HepG2 (cell line): Measurements from ENCODE around the gene SLC27A1. TPM values are rescaled to one million over a fixed set of nuclear protein-coding genes. Genes with fewer than 3 reads are reported as not detected.
A peak's percentile ranks its signal among the peaks of the same experiment; 100 is the strongest.

Experiments used
- FOXJ3 ChIP-seq: sonication (generic); formaldehyde crosslinking; IDR thresholded peaks from 2 replicates; pipeline ENCODE4 v1.4.0; 2020; ENCODE audit warnings: missing genetic modification reagents, mild to moderate bottlenecking, borderline replicate concordance
- MBD4 ChIP-seq: IDR thresholded peaks from 2 replicates; pipeline ENCODE4 v1.6.1; 2012; ENCODE audit warnings: low read length, inconsistent platforms, borderline replicate concordance
- NFKB2 ChIP-seq: sonication (generic); formaldehyde crosslinking; IDR thresholded peaks from 2 replicates; pipeline ENCODE4 v1.4.0; 2020; ENCODE audit warnings: missing genetic modification reagents, borderline replicate concordance
- RBAK ChIP-seq: sonication (generic); formaldehyde crosslinking; IDR thresholded peaks from 2 replicates; pipeline ENCODE4 v1.5.1; 2020; ENCODE audit warnings: mild to moderate bottlenecking, missing genetic modification reagents
- SALL1 ChIP-seq: sonication (generic); formaldehyde crosslinking; IDR thresholded peaks from 2 replicates; pipeline ENCODE4 v1.8.0; 2022; ENCODE audit warnings: mild to moderate bottlenecking, missing genetic modification reagents
- SNAI1 ChIP-seq: sonication (generic); formaldehyde crosslinking; IDR thresholded peaks from 2 replicates; pipeline ENCODE4 v1.5.0; 2020; ENCODE audit warnings: mild to moderate bottlenecking, missing genetic modification reagents, borderline replicate concordance
- SNRNP70 ChIP-seq: fragments of 200-400 bp; formaldehyde crosslinking; IDR thresholded peaks from 2 replicates; pipeline ENCODE4 v1.6.1; 2017; ENCODE audit warnings: mild to moderate bottlenecking, low read depth, low read length, moderate library complexity
- ZFP82 ChIP-seq: sonication (generic); formaldehyde crosslinking; IDR thresholded peaks from 2 replicates; pipeline ENCODE4 v1.5.1; 2020; ENCODE audit warnings: mild to moderate bottlenecking, missing genetic modification reagents, borderline replicate concordance
- ZNF292 ChIP-seq: sonication (generic); formaldehyde crosslinking; IDR thresholded peaks from 2 replicates; pipeline ENCODE4 v1.8.1; 2022; ENCODE audit warnings: mild to moderate bottlenecking, low read depth, missing genetic modification reagents, borderline replicate concordance
- ZNF383 ChIP-seq: sonication (generic); formaldehyde crosslinking; IDR thresholded peaks from 2 replicates; pipeline ENCODE4 v1.4.0; 2020; ENCODE audit warnings: missing genetic modification reagents, mild to moderate bottlenecking, borderline replicate concordance
- ZNF589 ChIP-seq: sonication (generic); formaldehyde crosslinking; conservative IDR thresholded peaks from 2 replicates; pipeline ENCODE4 v1.8.0; 2022; ENCODE audit warnings: mild to moderate bottlenecking, moderate library complexity, missing genetic modification reagents
- ZNF790 ChIP-seq: sonication (generic); formaldehyde crosslinking; IDR thresholded peaks from 2 replicates; pipeline ENCODE4 v1.8.0; 2022; ENCODE audit warnings: missing genetic modification reagents, mild to moderate bottlenecking, borderline replicate concordance
- polyA plus RNA-seq, 8 experiments: library from polyadenylated mRNA; depleted of rRNA in 3 of 8; stranded (reverse) in 7 of 8; unstranded in 1 of 8; fragments of >200 nt; fragmentation: Illumina TruSeq in 4 of 8; extraction: Trizol in 4 of 8; gene quantifications; 2 replicates each; pipeline versions ENCODE4 v1.2.1 to v1.2.3, GENCODE V29; 2011 to 2016; ENCODE audit warnings: low read depth in 4 of 8, missing spikeins in 1 of 8, mixed read lengths in 1 of 8; ENCODE audit not compliant: insufficient read depth in 1 of 8
- total RNA-seq, 5 experiments: library from RNA; depleted of rRNA; stranded (reverse); fragments of >200 nt; fragmentation: Illumina TruSeq; extraction: Trizol; gene quantifications; 2 replicates each; pipeline ENCODE4 v1.2.3, GENCODE V29; 2016; ENCODE audit warnings: low read depth in 1 of 5
- TF ChIP-seq, protein P1 (sequence below): IDR thresholded peaks from 2 replicates; pipeline ENCODE4 v1.6.1; 2016
- TF ChIP-seq, protein P2 (sequence below), 2 experiments: IDR thresholded peaks; 2 replicates each; pipeline ENCODE4 v1.6.1; 2011 to 2012; ENCODE audit warnings: low read length in 2 of 2, borderline replicate concordance in 1 of 2, low read depth in 1 of 2, mild to moderate bottlenecking in 1 of 2, moderate library complexity in 1 of 2
- TF ChIP-seq, protein P3 (sequence below): IDR thresholded peaks from 2 replicates; pipeline ENCODE4 v1.6.1; 2016; ENCODE audit warnings: control low read depth
- TF ChIP-seq, protein P4 (sequence below): sonication (generic); formaldehyde crosslinking; IDR thresholded peaks from 2 replicates; pipeline ENCODE4 v1.8.0; 2023; ENCODE audit warnings: mild to moderate bottlenecking, missing genetic modification reagents
- TF ChIP-seq, protein P5 (sequence below): sonication (generic); formaldehyde crosslinking; IDR thresholded peaks from 2 replicates; pipeline ENCODE4 v1.4.0; 2020; ENCODE audit warnings: missing genetic modification reagents

The SLC27A1 gene
- total and polyA plus RNA-seq, 2 of the 13 experiments (the other 11 are each of a cell fraction or from before 2014, with no cell fraction given) = 4.1 to 8.8 TPM

DNA sequence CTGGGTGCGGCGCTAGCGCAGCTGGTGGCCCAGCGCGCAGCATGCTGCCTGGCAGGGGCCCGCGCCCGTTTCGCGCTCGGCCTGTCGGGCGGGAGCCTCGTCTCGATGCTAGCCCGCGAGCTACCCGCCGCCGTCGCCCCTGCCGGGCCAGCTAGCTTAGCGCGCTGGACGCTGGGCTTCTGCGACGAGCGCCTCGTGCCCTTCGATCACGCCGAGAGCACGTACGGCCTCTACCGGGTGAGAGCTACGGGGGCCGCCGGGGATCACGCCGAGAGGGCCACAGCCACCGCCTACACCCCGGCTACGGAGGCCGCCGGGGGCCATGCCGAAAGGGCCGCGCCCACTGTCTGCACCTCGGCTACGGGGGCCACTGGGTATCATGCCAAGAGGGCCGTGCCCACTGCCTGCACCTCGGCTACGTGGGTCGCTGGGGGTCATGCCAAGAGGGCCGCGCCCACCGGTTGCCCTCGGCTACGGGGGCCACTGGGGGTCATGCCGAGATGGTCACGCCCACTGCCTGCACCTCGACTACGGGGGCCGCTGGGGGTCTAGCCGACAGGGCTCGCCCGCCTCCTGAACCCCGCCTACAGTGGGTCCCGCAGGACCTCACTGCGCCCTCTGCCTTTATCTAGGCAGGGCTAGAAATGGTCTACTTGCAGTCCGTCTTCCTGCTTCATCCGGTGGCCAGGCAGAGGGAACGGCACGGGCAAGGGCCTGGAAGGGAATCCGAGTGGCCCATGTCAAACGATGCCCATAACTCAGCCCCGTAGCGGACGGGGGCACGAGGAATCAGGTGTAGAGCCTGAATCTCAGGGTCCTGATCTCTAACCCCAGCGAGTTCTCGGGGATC, 41.6 kb downstream of the SLC27A1 start (continued):
- peak; percentile 95 for TF ChIP-seq ZNF790 (CRISPR knock-in tag)
- TF ChIP-seq, protein P1, sequence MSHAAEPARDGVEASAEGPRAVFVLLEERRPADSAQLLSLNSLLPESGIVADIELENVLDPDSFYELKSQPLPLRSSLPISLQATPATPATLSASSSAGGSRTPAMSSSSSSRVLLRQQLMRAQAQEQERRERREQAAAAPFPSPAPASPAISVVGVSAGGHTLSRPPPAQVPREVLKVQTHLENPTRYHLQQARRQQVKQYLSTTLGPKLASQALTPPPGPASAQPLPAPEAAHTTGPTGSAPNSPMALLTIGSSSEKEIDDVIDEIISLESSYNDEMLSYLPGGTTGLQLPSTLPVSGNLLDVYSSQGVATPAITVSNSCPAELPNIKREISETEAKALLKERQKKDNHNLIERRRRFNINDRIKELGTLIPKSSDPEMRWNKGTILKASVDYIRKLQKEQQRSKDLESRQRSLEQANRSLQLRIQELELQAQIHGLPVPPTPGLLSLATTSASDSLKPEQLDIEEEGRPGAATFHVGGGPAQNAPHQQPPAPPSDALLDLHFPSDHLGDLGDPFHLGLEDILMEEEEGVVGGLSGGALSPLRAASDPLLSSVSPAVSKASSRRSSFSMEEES (CRISPR knock-in tag) = peak; percentile 77; the same call in 1 of the 2 replicates
- TF ChIP-seq NFKB2 (CRISPR knock-in tag) = peak; percentile 72
- peak; percentile 88 for TF ChIP-seq SALL1 (CRISPR knock-in tag)
- TF ChIP-seq, protein P2, sequence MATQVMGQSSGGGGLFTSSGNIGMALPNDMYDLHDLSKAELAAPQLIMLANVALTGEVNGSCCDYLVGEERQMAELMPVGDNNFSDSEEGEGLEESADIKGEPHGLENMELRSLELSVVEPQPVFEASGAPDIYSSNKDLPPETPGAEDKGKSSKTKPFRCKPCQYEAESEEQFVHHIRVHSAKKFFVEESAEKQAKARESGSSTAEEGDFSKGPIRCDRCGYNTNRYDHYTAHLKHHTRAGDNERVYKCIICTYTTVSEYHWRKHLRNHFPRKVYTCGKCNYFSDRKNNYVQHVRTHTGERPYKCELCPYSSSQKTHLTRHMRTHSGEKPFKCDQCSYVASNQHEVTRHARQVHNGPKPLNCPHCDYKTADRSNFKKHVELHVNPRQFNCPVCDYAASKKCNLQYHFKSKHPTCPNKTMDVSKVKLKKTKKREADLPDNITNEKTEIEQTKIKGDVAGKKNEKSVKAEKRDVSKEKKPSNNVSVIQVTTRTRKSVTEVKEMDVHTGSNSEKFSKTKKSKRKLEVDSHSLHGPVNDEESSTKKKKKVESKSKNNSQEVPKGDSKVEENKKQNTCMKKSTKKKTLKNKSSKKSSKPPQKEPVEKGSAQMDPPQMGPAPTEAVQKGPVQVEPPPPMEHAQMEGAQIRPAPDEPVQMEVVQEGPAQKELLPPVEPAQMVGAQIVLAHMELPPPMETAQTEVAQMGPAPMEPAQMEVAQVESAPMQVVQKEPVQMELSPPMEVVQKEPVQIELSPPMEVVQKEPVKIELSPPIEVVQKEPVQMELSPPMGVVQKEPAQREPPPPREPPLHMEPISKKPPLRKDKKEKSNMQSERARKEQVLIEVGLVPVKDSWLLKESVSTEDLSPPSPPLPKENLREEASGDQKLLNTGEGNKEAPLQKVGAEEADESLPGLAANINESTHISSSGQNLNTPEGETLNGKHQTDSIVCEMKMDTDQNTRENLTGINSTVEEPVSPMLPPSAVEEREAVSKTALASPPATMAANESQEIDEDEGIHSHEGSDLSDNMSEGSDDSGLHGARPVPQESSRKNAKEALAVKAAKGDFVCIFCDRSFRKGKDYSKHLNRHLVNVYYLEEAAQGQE (IDR thresholded peaks at IDR 0.05; ENCODE audit: borderline replicate concordance in 1 of 2, low read depth in 1 of 2, low read length in 2 of 2) = peak in 1 of 2 experiments; percentile 9; a peak in 1 of 4 replicates
- TF ChIP-seq, protein P3, sequence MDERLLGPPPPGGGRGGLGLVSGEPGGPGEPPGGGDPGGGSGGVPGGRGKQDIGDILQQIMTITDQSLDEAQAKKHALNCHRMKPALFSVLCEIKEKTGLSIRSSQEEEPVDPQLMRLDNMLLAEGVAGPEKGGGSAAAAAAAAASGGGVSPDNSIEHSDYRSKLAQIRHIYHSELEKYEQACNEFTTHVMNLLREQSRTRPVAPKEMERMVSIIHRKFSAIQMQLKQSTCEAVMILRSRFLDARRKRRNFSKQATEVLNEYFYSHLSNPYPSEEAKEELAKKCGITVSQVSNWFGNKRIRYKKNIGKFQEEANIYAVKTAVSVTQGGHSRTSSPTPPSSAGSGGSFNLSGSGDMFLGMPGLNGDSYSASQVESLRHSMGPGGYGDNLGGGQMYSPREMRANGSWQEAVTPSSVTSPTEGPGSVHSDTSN = no peak
- TF ChIP-seq SNAI1 (CRISPR knock-in tag) = no peak
- TF ChIP-seq ZNF589 = peak; percentile 88
- no peak for TF ChIP-seq MBD4
- TF ChIP-seq FOXJ3 (CRISPR knock-in tag) = no peak
- TF ChIP-seq SNRNP70 = no peak
- TF ChIP-seq, protein P4, sequence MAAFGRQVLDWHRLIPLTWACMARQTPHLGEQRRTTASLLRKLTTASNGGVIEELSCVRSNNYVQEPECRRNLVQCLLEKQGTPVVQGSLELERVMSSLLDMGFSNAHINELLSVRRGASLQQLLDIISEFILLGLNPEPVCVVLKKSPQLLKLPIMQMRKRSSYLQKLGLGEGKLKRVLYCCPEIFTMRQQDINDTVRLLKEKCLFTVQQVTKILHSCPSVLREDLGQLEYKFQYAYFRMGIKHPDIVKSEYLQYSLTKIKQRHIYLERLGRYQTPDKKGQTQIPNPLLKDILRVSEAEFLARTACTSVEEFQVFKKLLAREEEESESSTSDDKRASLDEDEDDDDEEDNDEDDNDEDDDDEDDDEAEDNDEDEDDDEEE = peak; percentile 97; the same call in 1 of the 2 replicates
- no peak; the same call in 1 of the 2 replicates for TF ChIP-seq ZNF292 (CRISPR knock-in tag)
- TF ChIP-seq RBAK = no peak
- TF ChIP-seq ZNF383 (CRISPR knock-in tag) = peak; percentile 60; the same call in 1 of the 2 replicates
- TF ChIP-seq, protein P5, sequence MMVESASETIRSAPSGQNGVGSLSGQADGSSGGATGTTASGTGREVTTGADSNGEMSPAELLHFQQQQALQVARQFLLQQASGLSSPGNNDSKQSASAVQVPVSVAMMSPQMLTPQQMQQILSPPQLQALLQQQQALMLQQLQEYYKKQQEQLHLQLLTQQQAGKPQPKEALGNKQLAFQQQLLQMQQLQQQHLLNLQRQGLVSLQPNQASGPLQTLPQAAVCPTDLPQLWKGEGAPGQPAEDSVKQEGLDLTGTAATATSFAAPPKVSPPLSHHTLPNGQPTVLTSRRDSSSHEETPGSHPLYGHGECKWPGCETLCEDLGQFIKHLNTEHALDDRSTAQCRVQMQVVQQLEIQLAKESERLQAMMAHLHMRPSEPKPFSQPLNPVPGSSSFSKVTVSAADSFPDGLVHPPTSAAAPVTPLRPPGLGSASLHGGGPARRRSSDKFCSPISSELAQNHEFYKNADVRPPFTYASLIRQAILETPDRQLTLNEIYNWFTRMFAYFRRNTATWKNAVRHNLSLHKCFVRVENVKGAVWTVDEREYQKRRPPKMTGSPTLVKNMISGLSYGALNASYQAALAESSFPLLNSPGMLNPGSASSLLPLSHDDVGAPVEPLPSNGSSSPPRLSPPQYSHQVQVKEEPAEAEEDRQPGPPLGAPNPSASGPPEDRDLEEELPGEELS (CRISPR knock-in tag) = no peak
- peak; percentile 100 for TF ChIP-seq ZFP82 (CRISPR knock-in tag)
